GM23248 (cell line): Measurements from ENCODE around the gene ZNF750.

Source experiments
- EZH2 ChIP-seq: fragments of 200-600 bp; sonication (generic); IDR thresholded peaks from 2 replicates; pipeline ENCODE4 v1.6.1; 2018; ENCODE audit warnings: antibody characterized with exemption, mild to moderate bottlenecking; ENCODE audit not compliant: insufficient read depth, poor library complexity, severe bottlenecking
- EZH2phosphoT487 ChIP-seq: fragments of 200-600 bp; sonication (generic); IDR thresholded peaks from 2 replicates; pipeline ENCODE4 v1.6.1; 2018; ENCODE audit warnings: antibody characterized with exemption, moderate library complexity, mild to moderate bottlenecking, low read depth; ENCODE audit not compliant: insufficient read depth

DNA sequence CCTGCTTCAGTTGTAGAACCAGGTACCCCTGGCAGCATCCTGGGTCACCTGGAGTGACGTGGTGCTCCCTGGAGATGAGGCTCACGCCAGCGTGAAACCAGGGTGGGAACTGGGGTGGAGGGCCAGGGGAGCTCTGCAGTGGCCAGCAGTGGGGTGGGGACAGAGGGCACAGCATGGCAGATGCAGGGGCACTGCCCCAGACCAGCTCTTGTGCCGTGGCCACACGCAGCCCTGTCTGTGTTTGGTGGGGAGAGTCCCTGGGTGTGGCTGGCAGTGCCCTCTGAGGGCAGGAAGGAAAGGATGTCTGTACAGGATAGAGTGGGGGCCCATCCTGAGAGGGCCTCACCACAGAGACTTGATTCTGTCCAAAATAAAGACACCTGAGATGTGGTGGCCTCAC, 24.5 kb downstream of the ZNF750 start:
- TF ChIP-seq EZH2 (no peak), EZH2phosphoT487 (no peak)
